Naive B cell (primary cell): ENCODE results near the gene JUN. TPM values are rescaled to one million over a fixed set of nuclear protein-coding genes. Genes with fewer than 3 reads are reported as not detected.
A peak's percentile ranks its signal among the peaks of the same experiment; 100 is the strongest.

Source experiments
- ATAC-seq, 2 donors: fragments of 150-1000 bp; cut with Tn5 transposase; 2 replicates each; pipeline ENCODE4 v1.10.0; 2021; ENCODE audit warnings: low read depth in 2 of 2, mild to moderate bottlenecking in 2 of 2, moderate library complexity in 2 of 2
- DNase-seq: peaks from one replicate; pipeline ENCODE4 v3.0.0; 2022
- H3K27ac Mint-ChIP-seq, 6 donors: one replicate each; pipeline ENCODE4 v1.8.0; 2020 to 2022; ENCODE audit warnings: mild to moderate bottlenecking in 6 of 6, mixed read lengths in 6 of 6, moderate library complexity in 5 of 6, inconsistent platforms in 2 of 6
- H3K27me3 Mint-ChIP-seq, 3 donors: one replicate each; pipeline ENCODE4 v1.8.0; 2021 to 2022; ENCODE audit warnings: mixed read lengths in 3 of 3, mild to moderate bottlenecking in 1 of 3
- H3K36me3 Mint-ChIP-seq, 2 donors: one replicate each; pipeline ENCODE4 v1.8.0; 2020 to 2022; ENCODE audit warnings: mixed read lengths in 2 of 2, inconsistent platforms in 1 of 2, mild to moderate bottlenecking in 1 of 2
- H3K4me1 Mint-ChIP-seq, 3 donors: one replicate each; pipeline ENCODE4 v1.8.0; 2020 to 2022; ENCODE audit warnings: mixed read lengths in 3 of 3, inconsistent platforms in 1 of 3, mild to moderate bottlenecking in 1 of 3, moderate library complexity in 1 of 3
- H3K4me3 Mint-ChIP-seq, 8 donors: one replicate each; pipeline ENCODE4 v1.8.0; 2020 to 2022; ENCODE audit warnings: mild to moderate bottlenecking in 8 of 8, mixed read lengths in 8 of 8, moderate library complexity in 8 of 8, inconsistent platforms in 2 of 8
- H3K9me3 Mint-ChIP-seq, 7 donors: one replicate each; pipeline ENCODE4 v1.8.0; 2020 to 2022; ENCODE audit warnings: mixed read lengths in 7 of 7, mild to moderate bottlenecking in 5 of 7, inconsistent platforms in 2 of 7, moderate library complexity in 1 of 7
- polyA plus RNA-seq, 6 donors: library from polyadenylated mRNA; unstranded; fragments of 300-500 nt; fragmentation: Illumina TruSeq; gene quantifications; one replicate each; pipeline ENCODE4 v1.2.3, GENCODE V29; 2021; ENCODE audit warnings: low read depth in 6 of 6

The JUN gene
- polyA plus RNA-seq, 6 donors from 2014 or later = 65.0 to 352 (median 221) TPM

- Mint-ChIP-seq H3K27ac (peak overlapping the region; percentile 92 to 99 (median 95)), H3K27me3 (no peaks in the 10 kb centered on the region), H3K4me1 (peaks cover 34 to 61% (median 59%) of the 10 kb centered on the region in 3 donors), H3K36me3 (no peaks in the 10 kb centered on the region), H3K4me3 (peak overlapping the region; percentile 89 to 99 (median 95)), H3K9me3 (no peaks in the 10 kb centered on the region)
- DNase-seq = peak; percentile 72
- peak; percentile 37 to 41 for ATAC-seq
These were observed 31.3 kb upstream of the JUN start for GRCh38 chr1:58815069-58815685.

DNA sequence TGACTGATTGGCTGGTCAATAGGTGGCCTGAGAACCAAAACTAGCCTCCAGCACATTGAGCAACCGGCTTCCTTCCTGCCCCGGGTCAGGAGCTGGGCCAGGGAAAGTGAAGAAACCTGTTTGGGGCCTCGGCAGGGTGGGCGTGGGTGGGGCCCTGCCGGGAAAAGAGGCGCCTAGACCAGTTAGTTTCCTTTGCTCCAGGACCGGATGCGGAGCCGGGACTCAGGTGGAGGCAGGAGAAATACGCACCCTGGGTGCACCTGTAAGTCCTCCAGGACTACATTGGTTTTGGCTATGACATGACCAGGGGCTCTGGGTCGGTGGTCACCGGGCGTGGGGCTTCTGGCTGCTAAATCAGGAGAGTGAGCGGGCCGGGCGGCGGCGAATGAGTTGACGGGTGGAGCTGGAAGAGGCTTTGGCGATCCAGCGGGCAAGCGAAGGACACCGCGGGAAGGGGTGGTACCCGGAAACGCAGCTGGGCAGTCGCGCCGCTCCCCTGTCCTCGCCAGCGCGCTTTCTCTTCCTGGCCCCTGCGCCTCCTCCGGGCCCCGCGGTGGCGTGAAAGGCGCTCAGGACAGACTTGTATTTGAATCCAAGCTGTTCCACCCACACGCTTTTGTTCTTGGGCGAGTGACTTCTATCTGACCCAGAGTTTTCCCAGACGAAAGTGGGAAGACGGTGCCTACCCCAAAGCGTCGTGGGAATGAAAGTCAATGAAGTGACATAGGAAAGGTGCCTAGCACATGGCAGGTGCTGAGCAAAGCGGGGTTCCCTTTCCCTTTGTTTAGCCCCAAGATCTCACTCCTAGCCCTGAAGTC lies 30.6 kb upstream of the JUN start:
- H3K4me1 Mint-ChIP-seq = peaks cover 36 to 60% (median 60%) of the 10 kb centered on the region in 3 donors
- DNase-seq (no peak), ATAC-seq (no peak)
- no peaks in the 10 kb centered on the region for H3K27me3 Mint-ChIP-seq
- H3K4me3 Mint-ChIP-seq = peak overlapping the region; percentile 89 to 99 (median 95)
- no peaks in the 10 kb centered on the region for H3K36me3 Mint-ChIP-seq
- no peaks in the 10 kb centered on the region for H3K9me3 Mint-ChIP-seq
- peak overlapping the region; percentile 58 to 96 (median 89) for H3K27ac Mint-ChIP-seq

DNA sequence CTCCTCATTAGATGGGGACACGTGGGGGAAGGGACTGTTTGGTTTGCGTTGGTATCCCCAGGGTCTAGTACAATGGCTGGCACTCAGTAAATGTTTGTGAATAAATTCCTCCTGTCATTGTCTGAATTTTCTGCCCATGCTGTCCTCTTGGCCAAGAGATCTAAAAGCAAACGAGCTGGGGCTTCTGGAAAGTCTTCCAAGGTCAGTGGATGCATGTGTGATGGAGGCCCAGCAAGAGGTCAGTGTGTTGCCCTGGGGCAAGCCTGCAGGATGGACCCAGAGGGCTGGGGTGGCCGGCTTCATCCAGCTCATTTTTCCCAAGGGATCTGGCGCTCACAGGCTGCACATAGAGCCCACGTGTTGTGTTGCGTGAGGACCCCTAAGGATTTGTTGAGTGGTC lies 30.0 kb upstream of the JUN start:
- DNase-seq = no peak

DNA sequence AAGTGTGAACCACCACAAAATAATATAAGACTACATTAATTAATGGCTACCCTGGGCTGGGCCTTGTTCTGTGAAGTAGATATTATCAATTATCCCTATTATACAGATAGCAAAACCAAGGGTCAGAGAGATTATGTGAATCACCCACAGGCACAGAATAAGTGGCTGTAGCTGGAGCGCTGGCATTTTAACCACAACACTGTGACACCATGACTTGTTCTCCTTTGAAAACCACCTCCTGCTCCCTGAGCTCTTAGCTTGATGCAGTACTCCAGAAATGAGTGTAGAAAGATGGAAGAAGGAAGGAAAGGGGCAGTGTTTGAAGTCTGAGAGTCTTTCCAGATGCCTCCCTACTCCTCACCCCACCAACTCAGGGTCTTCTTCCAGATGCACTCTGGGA lies 29.5 kb upstream of the JUN start:
- H3K36me3 Mint-ChIP-seq = no peaks in the 10 kb centered on the region

More for the DNA sequence above, 30.0 kb upstream of the JUN start:
- no peaks in the 10 kb centered on the region for H3K27me3 Mint-ChIP-seq
- peak overlapping the region in 5 of 6 donors; percentile 72 to 94 (median 93) for H3K27ac Mint-ChIP-seq
- H3K4me3 Mint-ChIP-seq = peak overlapping the region in 6 of 8 donors; percentile 32 to 99 (median 68)
- no peaks in the 10 kb centered on the region for H3K36me3 Mint-ChIP-seq
- H3K4me1 Mint-ChIP-seq = peaks cover 38 to 63% (median 60%) of the 10 kb centered on the region in 3 donors
- no peak for ATAC-seq
- H3K9me3 Mint-ChIP-seq = no peaks in the 10 kb centered on the region

GRCh38 chr1:58812926-58813325 lies 29.1 kb upstream of the JUN start:
- Mint-ChIP-seq H3K9me3 (no peaks in the 10 kb centered on the region), H3K27ac (peak overlapping the region; percentile 72 to 94 (median 92)), H3K4me3 (peak overlapping the region in 5 of 8 donors; percentile 32 to 99 (median 68)), H3K36me3 (no peaks in the 10 kb centered on the region), H3K4me1 (peaks cover 42 to 70% (median 65%) of the 10 kb centered on the region in 3 donors), H3K27me3 (no peaks in the 10 kb centered on the region)
- ATAC-seq (peak; percentile 54 to 60), DNase-seq (peak; percentile 61)

More for the DNA sequence above, 29.5 kb upstream of the JUN start:
- Mint-ChIP-seq H3K4me3 (peak overlapping the region in 5 of 8 donors; percentile 32 to 99 (median 68)), H3K9me3 (no peaks in the 10 kb centered on the region), H3K27ac (peak overlapping the region; percentile 72 to 94 (median 92)), H3K4me1 (peaks cover 38 to 66% (median 60%) of the 10 kb centered on the region in 3 donors), H3K27me3 (no peaks in the 10 kb centered on the region)
- ATAC-seq (no peak), DNase-seq (no peak)

- ATAC-seq = no peak
- peaks cover 46 to 75% (median 69%) of the 10 kb centered on the region in 3 donors for H3K4me1 Mint-ChIP-seq
- no peaks in the 10 kb centered on the region for H3K36me3 Mint-ChIP-seq
- no peak for DNase-seq
- no peaks in the 10 kb centered on the region for H3K27me3 Mint-ChIP-seq
- H3K4me3 Mint-ChIP-seq = peak overlapping the region in 5 of 8 donors; percentile 16 to 99 (median 68)
- no peaks in the 10 kb centered on the region for H3K9me3 Mint-ChIP-seq
- peak overlapping the region; percentile 7 to 94 (median 92) for H3K27ac Mint-ChIP-seq
These were observed 28.6 kb upstream of the JUN start for GRCh38 chr1:58812468-58812867.

DNA sequence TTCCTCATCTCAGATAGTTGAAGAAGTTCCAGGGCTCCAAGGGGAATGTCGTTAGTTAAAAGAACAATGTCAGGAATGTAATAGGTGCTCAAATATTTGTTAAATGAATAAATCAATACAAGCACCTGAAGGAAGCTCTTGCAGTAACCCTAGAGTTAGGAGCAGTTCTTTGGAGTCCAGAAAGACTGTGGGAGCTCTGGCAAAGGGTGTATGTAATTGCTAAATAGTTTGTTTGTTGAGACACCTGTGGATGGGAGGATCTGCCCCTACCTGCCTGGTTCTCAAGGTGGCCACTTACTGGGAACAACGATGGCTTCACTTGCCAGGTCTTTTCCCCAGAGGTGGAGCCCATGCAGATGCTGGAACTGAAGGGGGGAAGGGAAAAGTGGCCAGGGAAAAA lies 27.5 kb upstream of the JUN start:
- ATAC-seq = no peak
- Mint-ChIP-seq H3K4me3 (no peak overlapping the region), H3K36me3 (no peaks in the 10 kb centered on the region)

GRCh38 chr1:58809325-58810010 lies 25.6 kb upstream of the JUN start:
- no peaks in the 10 kb centered on the region for H3K36me3 Mint-ChIP-seq
- DNase-seq = no peak
- H3K4me3 Mint-ChIP-seq = peak overlapping the region in 2 of 8 donors; percentile 12 to 72
- peak overlapping the region in 4 of 6 donors; percentile 51 to 92 (median 82) for H3K27ac Mint-ChIP-seq
- H3K4me1 Mint-ChIP-seq = peaks cover 73 to 84% (median 75%) of the 10 kb centered on the region in 3 donors
- peaks cover 0 to 3% (median 0%) of the 10 kb centered on the region in 7 donors for H3K9me3 Mint-ChIP-seq
- no peaks in the 10 kb centered on the region for H3K27me3 Mint-ChIP-seq
- no peak for ATAC-seq

More for the DNA sequence above, 27.5 kb upstream of the JUN start:
- peaks cover 57 to 78% (median 74%) of the 10 kb centered on the region in 3 donors for H3K4me1 Mint-ChIP-seq
- H3K27me3 Mint-ChIP-seq = no peaks in the 10 kb centered on the region
- H3K9me3 Mint-ChIP-seq = peaks cover 0 to 3% (median 0%) of the 10 kb centered on the region in 7 donors
- H3K27ac Mint-ChIP-seq = peak overlapping the region in 4 of 6 donors; percentile 18 to 92 (median 44)
- no peak for DNase-seq

DNA sequence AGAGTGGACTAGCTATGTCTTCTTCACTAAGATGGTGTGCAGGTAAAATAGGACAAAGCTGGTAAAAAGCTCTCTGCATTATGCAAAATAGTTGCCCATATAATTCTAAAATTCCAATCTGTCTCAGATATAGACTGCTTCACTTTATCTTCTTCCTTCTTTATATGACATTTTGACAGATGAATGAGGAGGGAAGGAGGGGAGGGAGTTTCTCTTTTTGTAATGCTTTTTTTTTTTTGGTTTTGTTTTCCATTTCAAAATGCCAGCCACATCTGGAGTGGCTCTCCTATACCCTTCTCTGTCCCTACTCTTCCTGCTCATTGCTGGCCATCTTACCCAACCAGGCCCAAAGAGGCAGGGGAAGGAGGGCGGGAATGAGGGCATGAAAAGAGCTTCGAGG lies 24.2 kb upstream of the JUN start:
- Mint-ChIP-seq H3K27me3 (no peaks in the 10 kb centered on the region), H3K36me3 (no peaks in the 10 kb centered on the region), H3K27ac (peak overlapping the region; percentile 62 to 96 (median 88)), H3K4me1 (peaks cover 65 to 82% (median 70%) of the 10 kb centered on the region in 3 donors), H3K9me3 (peaks cover 0 to 3% (median 0%) of the 10 kb centered on the region in 7 donors), H3K4me3 (peak overlapping the region in 3 of 8 donors; percentile 53 to 68 (median 58))
- no peak for ATAC-seq
- DNase-seq = no peak

GRCh38 chr1:58805716-58806571 lies 22.1 kb upstream of the JUN start:
- Mint-ChIP-seq H3K9me3 (peaks cover 0 to 3% (median 0%) of the 10 kb centered on the region in 7 donors), H3K4me1 (peaks cover 54 to 74% (median 73%) of the 10 kb centered on the region in 3 donors), H3K36me3 (no peaks in the 10 kb centered on the region), H3K4me3 (peak overlapping the region; percentile 1 to 90 (median 72)), H3K27me3 (no peaks in the 10 kb centered on the region), H3K27ac (peak overlapping the region; percentile 89 to 99 (median 94))
- ATAC-seq (peak; percentile 88 to 95), DNase-seq (peak; percentile 72)

GRCh38 chr1:58804853-58805565 lies 21.2 kb upstream of the JUN start:
- ATAC-seq = no peak
- H3K27me3 Mint-ChIP-seq = no peaks in the 10 kb centered on the region
- H3K4me3 Mint-ChIP-seq = peak overlapping the region in 4 of 8 donors; percentile 75 to 90 (median 80)

GRCh38 chr1:58803858-58804257 lies 20.0 kb upstream of the JUN start:
- ATAC-seq (no peak), DNase-seq (no peak)
- H3K27me3 Mint-ChIP-seq = no peaks in the 10 kb centered on the region
- H3K4me3 Mint-ChIP-seq = no peak overlapping the region
- peaks cover 49 to 77% (median 64%) of the 10 kb centered on the region in 3 donors for H3K4me1 Mint-ChIP-seq
- H3K27ac Mint-ChIP-seq = peak overlapping the region; percentile 1 to 95 (median 58)
- peaks cover 0 to 3% (median 0%) of the 10 kb centered on the region in 7 donors for H3K9me3 Mint-ChIP-seq
- H3K36me3 Mint-ChIP-seq = no peaks in the 10 kb centered on the region

More at GRCh38 chr1:58804853-58805565, 21.2 kb upstream of the JUN start:
- DNase-seq = no peak
- H3K27ac Mint-ChIP-seq = peak overlapping the region; percentile 89 to 99 (median 94)
- H3K36me3 Mint-ChIP-seq = no peaks in the 10 kb centered on the region
- peaks cover 50 to 74% (median 67%) of the 10 kb centered on the region in 3 donors for H3K4me1 Mint-ChIP-seq
- H3K9me3 Mint-ChIP-seq = peaks cover 0 to 3% (median 0%) of the 10 kb centered on the region in 7 donors
